Epidermal melanocyte (primary cell): ENCODE data around the gene GBP6.
"Not testable (repeated sequence)": the region's sequence is repeated elsewhere in the genome, so short reads cannot be mapped to it uniquely, and the experiment has no call there.

Experiments
- DNase-seq: peaks from one replicate; pipeline ENCODE4 v3.0.0; 2011; ENCODE audit warnings: low spot score; ENCODE audit not compliant: insufficient read length

Gene GBP6

GRCh38 chr1:89363638-89364536 is at the start of gene GBP6:
Gene GBP6 (plus strand): TSS chr1:89364059. CDS start chr1:89368552, 4,493 bp downstream.
- DNase-seq: no peak

GRCh38 chr1:89322402-89322801 is 41.5 kb upstream of the GBP6 start:
- no peak for DNase-seq

GRCh38 chr1:89331890-89332289 is 32.0 kb upstream of the GBP6 start:
- no peak for DNase-seq

- no peak for DNase-seq
Observed at GRCh38 chr1:89332461-89332860, 31.4 kb upstream of the GBP6 start.

GRCh38 chr1:89335486-89335885 is 28.4 kb upstream of the GBP6 start:
- no peak for DNase-seq

- no peak for DNase-seq
Observed at GRCh38 chr1:89337903-89338302, 26.0 kb upstream of the GBP6 start.

- DNase-seq: no peak
Observed at GRCh38 chr1:89339039-89339438, 24.8 kb upstream of the GBP6 start.

- DNase-seq: not testable (repeated sequence)
Observed at GRCh38 chr1:89345479-89345878, 18.4 kb upstream of the GBP6 start.

- DNase-seq: no peak
Observed at GRCh38 chr1:89347296-89347695, 16.6 kb upstream of the GBP6 start.

- DNase-seq: no peak
Observed at GRCh38 chr1:89350298-89350697, 13.6 kb upstream of the GBP6 start.

GRCh38 chr1:89351597-89352311 is 12.1 kb upstream of the GBP6 start:
- no peak for DNase-seq

GRCh38 chr1:89352421-89352820 is 11.4 kb upstream of the GBP6 start:
- no peak for DNase-seq

- no peak for DNase-seq
Observed at GRCh38 chr1:89354205-89354604, 9.7 kb upstream of the GBP6 start.

- DNase-seq: no peak
Observed at GRCh38 chr1:89355056-89355455, 8.8 kb upstream of the GBP6 start.

- no peak for DNase-seq
Observed at GRCh38 chr1:89356658-89357400, 7.0 kb upstream of the GBP6 start.

GRCh38 chr1:89358287-89358893 is 5.5 kb upstream of the GBP6 start:
- peak; percentile 75 for DNase-seq

- DNase-seq: no peak
Observed at GRCh38 chr1:89360716-89361115, 3.1 kb upstream of the GBP6 start.

- no peak for DNase-seq
Observed at GRCh38 chr1:89361681-89362080, 2.2 kb upstream of the GBP6 start.

- no peak for DNase-seq
Observed at GRCh38 chr1:89363196-89363595, 663 bp upstream of the GBP6 start.

GRCh38 chr1:89364954-89365550 is 1.2 kb downstream of the GBP6 start:
- DNase-seq: no peak

GRCh38 chr1:89367221-89367620 is 3.4 kb downstream of the GBP6 start:
- no peak for DNase-seq
